Natural killer cell (primary cell): Measurements from ENCODE around the gene SEPTIN3. TPM values are rescaled to one million over a fixed set of nuclear protein-coding genes. Genes with fewer than 3 reads are reported as not detected.
"Not testable (repeated sequence)": the region's sequence is repeated elsewhere in the genome, so short reads cannot be mapped to it uniquely, and the experiment has no call there.

Source experiments
- ATAC-seq, 3 donors: fragments of 150-1000 bp in 2 of 3; fragments of 200-7000 bp in 1 of 3; cut with Tn5 transposase; 1 replicate in 1 of 3; 2 replicates in 2 of 3; pipeline ENCODE4 v1.10.0; 2021; ENCODE audit warnings: mild to moderate bottlenecking in 2 of 3, moderate library complexity in 2 of 3
- DNase-seq, 2 donors: peaks; one replicate each; pipeline versions ENCODE4 v3.0.0 to v3.0.0-alpha.2; 2013 to 2021; ENCODE audit warnings: mixed read lengths in 1 of 2
- H3K27ac ChIP-seq: one replicate; pipeline ENCODE4 v1.5.1; 2013; ENCODE audit warnings: mild to moderate bottlenecking, low read length
- H3K27me3 ChIP-seq: one replicate; pipeline ENCODE4 v1.6.1; 2013; ENCODE audit warnings: low read length; ENCODE audit not compliant: control insufficient read depth, insufficient read depth
- H3K36me3 ChIP-seq: one replicate; pipeline ENCODE4 v1.6.1; 2013; ENCODE audit warnings: low read length; ENCODE audit not compliant: control insufficient read depth, insufficient read depth
- H3K4me1 ChIP-seq: one replicate; pipeline ENCODE4 v1.6.1; 2013; ENCODE audit warnings: low read length; ENCODE audit not compliant: control insufficient read depth, insufficient read depth
- H3K4me3 ChIP-seq: one replicate; pipeline ENCODE4 v1.5.1; 2013; ENCODE audit warnings: low read length
- H3K9me3 ChIP-seq: one replicate; pipeline ENCODE4 v1.6.1; 2013; ENCODE audit warnings: low read length; ENCODE audit not compliant: control insufficient read depth, insufficient read depth
- H3K27ac Mint-ChIP-seq, 2 donors: one replicate each; pipeline ENCODE4 v1.8.0; 2022; ENCODE audit warnings: mild to moderate bottlenecking in 2 of 2, mixed read lengths in 2 of 2, moderate library complexity in 1 of 2
- H3K27me3 Mint-ChIP-seq, 2 donors: one replicate each; pipeline ENCODE4 v1.8.0; 2022; ENCODE audit warnings: low read depth in 2 of 2, mixed read lengths in 2 of 2
- H3K36me3 Mint-ChIP-seq: one replicate; pipeline ENCODE4 v1.8.0; 2022; ENCODE audit warnings: mixed read lengths
- H3K4me1 Mint-ChIP-seq, 2 donors: one replicate each; pipeline ENCODE4 v1.8.0; 2022; ENCODE audit warnings: mixed read lengths in 2 of 2
- H3K4me3 Mint-ChIP-seq: one replicate; pipeline ENCODE4 v1.8.0; 2022; ENCODE audit warnings: mild to moderate bottlenecking, moderate library complexity, mixed read lengths
- H3K9me3 Mint-ChIP-seq, 2 donors: one replicate each; pipeline ENCODE4 v1.8.0; 2022; ENCODE audit warnings: mixed read lengths in 2 of 2
- CTCF ChIP-seq: fragments of 200-600 bp; IDR thresholded peaks from one replicate; pipeline ENCODE4 v1.8.0; 2022; ENCODE audit warnings: antibody characterized with exemption
- WGBS: methylation state at CpG from one replicate; pipeline ENCODE4 v1.1.7; 2013; ENCODE audit warnings: missing lambda C conversion rate; ENCODE audit not compliant: insufficient coverage; 5-methylcytosine and 5-hydroxymethylcytosine counted together
- intact Hi-C: fragments of 100-400 bp; cut with micrococcal nuclease; formaldehyde crosslinking; loops from one replicate; pipeline ENCODE4 v1.14.2; 2022
- total RNA-seq, 4 donors: library from RNA; stranded (reverse); fragments of 120-200 nt in 1 of 4; gene quantifications; one replicate each; pipeline versions ENCODE4 v1.2.3 to v1.2.4, GENCODE V29; 2013 to 2022

The SEPTIN3 gene
- total RNA-seq, 3 donors from 2014 or later (not counting 1 experiment from before 2014, with no cell fraction given): 0.38 TPM; not detected in 2

GRCh38 chr22:41946629-41947423, 22.4 kb upstream of the SEPTIN3 start, which contains the start of gene CENPM:
CENPM (minus strand) TSS chr22:41947152; CDS start chr22:41947076, 76 bp downstream.
- H3K9me3 Mint-ChIP-seq: no peaks in the 10 kb centered on the region
- intact Hi-C loops: loop anchor here (2.0 kb wide), 1 partner anchor 114 kb away; the partner anchor contains the start of gene SREBF2
- H3K4me1 Mint-ChIP-seq: peaks cover 8 to 17% of the 10 kb centered on the region in 2 donors
- Histone ChIP-seq H3K9me3 (no peaks in the 10 kb centered on the region), H3K27me3 (no peaks in the 10 kb centered on the region), H3K27ac (peak within 1 kb of the TSS; percentile 36), H3K36me3 (no peaks in the 10 kb centered on the region), H3K4me1 (peaks cover 21% of the 10 kb centered on the region), H3K4me3 (peak within 1 kb of the TSS; percentile 63)
- H3K36me3 Mint-ChIP-seq: no peaks in the 10 kb centered on the region
- H3K27me3 Mint-ChIP-seq: no peaks in the 10 kb centered on the region
- peak within 1 kb of the TSS; percentile 36 to 76 for H3K27ac Mint-ChIP-seq
- ATAC-seq: peak; percentile 93 to 94 (median 94)
- peak; percentile 82 to 89 for DNase-seq
- WGBS: 1% methylated on average over 56 of the region's 56 CpGs
- TF ChIP-seq CTCF: no peak
- H3K4me3 Mint-ChIP-seq: peak within 1 kb of the TSS; percentile 89

DNA sequence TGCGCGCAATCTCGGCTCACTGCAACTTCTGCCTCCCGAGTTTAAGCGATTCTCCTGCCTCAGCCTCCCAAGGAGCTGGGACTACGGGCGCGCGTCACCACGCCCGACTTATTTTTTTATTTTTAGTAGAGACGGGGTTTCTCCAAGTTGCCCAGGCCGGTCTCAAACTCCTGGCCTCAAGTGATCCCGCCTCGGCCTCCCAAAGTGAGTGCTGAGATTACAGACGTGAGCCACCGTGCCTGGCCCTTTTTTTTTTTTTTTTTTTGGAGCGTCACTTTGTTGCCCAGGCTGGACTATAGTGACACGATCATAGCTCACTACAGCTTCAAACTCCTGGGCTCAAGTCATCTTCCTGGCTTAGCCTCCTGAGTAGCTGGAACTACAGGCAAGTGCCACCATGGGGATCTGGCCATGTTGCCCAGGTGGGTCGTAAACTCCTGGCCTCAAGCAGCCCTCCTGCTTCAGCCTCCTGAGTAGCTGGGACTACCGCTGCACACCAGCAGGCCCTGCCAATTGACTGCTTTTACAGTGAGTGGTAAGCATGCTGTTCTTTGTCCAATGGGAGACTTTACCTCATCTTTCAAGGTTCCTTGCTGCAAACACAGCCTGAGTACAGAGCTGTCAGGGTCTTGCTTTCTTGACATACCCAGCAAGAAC, 21.7 kb upstream of the SEPTIN3 start:
- H3K9me3 ChIP-seq: no peaks in the 10 kb centered on the region
- no peak overlapping the region for H3K27ac ChIP-seq
- 77% methylated on average over 21 of the region's 21 CpGs for WGBS
- H3K4me1 ChIP-seq: peaks cover 21% of the 10 kb centered on the region
- peaks cover 8 to 17% of the 10 kb centered on the region in 2 donors for H3K4me1 Mint-ChIP-seq
- H3K27me3 Mint-ChIP-seq: no peaks in the 10 kb centered on the region
- no peaks in the 10 kb centered on the region for H3K9me3 Mint-ChIP-seq
- peak overlapping the region; percentile 89 for H3K4me3 Mint-ChIP-seq
- no peaks in the 10 kb centered on the region for H3K36me3 Mint-ChIP-seq
- no peak for TF ChIP-seq CTCF
- H3K27ac Mint-ChIP-seq: peak overlapping the region; percentile 31 to 76
- H3K36me3 ChIP-seq: no peaks in the 10 kb centered on the region
- DNase-seq: peak in 1 of 2 donors; percentile 7
- no peaks in the 10 kb centered on the region for H3K27me3 ChIP-seq
- intact Hi-C loops: loop anchor here (2.0 kb wide), 1 partner anchor 115 kb away; the partner anchor contains the start of gene SREBF2
- H3K4me3 ChIP-seq: no peak overlapping the region
- ATAC-seq: no peak

DNA sequence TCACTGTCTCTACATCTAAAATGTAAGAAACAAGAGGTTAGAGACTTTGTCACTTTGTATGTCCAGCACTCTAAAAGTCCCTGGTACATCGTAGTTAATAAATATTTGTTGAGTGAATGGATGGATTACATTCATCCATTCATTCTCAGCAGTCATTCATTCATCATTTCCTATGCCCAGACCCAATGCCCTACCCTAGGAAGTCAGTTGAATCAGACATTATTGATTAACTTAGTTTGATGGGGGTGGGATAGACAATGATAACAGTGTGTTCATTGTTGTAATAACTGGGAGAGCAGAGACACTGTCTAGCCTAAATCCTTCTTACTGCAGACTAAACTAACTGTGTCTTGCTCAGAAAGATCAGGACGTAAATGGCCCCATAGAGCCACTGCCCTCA, 21.1 kb upstream of the SEPTIN3 start:
- peaks cover 8 to 17% of the 10 kb centered on the region in 2 donors for H3K4me1 Mint-ChIP-seq
- no peak overlapping the region for H3K27ac ChIP-seq
- ATAC-seq (no peak), DNase-seq (no peak)
- H3K4me3 Mint-ChIP-seq: no peak overlapping the region
- no peaks in the 10 kb centered on the region for H3K9me3 ChIP-seq
- H3K9me3 Mint-ChIP-seq: no peaks in the 10 kb centered on the region
- no peaks in the 10 kb centered on the region for H3K36me3 ChIP-seq
- no peaks in the 10 kb centered on the region for H3K27me3 ChIP-seq
- WGBS: 100% methylated on average over 1 of the region's 2 CpGs
- H3K4me1 ChIP-seq: peaks cover 21% of the 10 kb centered on the region
- no peaks in the 10 kb centered on the region for H3K27me3 Mint-ChIP-seq
- no peak overlapping the region for H3K4me3 ChIP-seq
- no peak for TF ChIP-seq CTCF
- intact Hi-C loops: no loop called here
- H3K27ac Mint-ChIP-seq: no peak overlapping the region
- H3K36me3 Mint-ChIP-seq: no peaks in the 10 kb centered on the region

DNA sequence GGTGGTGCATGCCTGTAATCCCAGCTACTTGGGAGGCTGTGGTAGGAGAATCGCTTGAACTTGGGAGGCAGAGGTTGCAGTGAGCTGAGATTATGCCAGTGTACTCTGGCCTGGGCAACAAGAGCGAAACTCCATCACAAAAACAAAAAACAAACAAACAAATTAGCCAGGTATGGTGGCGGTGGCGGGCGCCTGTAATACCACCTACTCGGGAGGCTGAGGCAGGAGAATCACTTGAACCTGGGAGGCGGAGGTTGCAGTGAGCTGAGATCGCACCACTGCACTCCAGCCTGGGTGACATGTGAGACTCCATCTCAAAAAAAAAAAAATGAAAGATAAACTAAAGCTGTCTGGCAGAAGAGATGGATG, 20.3 kb upstream of the SEPTIN3 start:
- H3K4me1 ChIP-seq: peaks cover 21% of the 10 kb centered on the region
- not testable (repeated sequence) for H3K9me3 Mint-ChIP-seq
- peaks cover 8 to 17% of the 10 kb centered on the region in 2 donors for H3K4me1 Mint-ChIP-seq

More for the DNA sequence above, 20.3 kb upstream of the SEPTIN3 start:
- WGBS: 99% methylated on average over 8 of the region's 8 CpGs
- intact Hi-C loops, ATAC-seq, H3K27me3 Mint-ChIP-seq, H3K4me3 ChIP-seq, H3K36me3 ChIP-seq, H3K27me3 ChIP-seq, H3K27ac ChIP-seq, H3K36me3 Mint-ChIP-seq, H3K9me3 ChIP-seq, DNase-seq, H3K4me3 Mint-ChIP-seq: not testable (repeated sequence)
- peak overlapping the region in 1 of 2 donors; percentile 12 for H3K27ac Mint-ChIP-seq
